ENCODE measurements around the gene PCDHGA5.
"Not testable (repeated sequence)": the region's sequence is repeated elsewhere in the genome, so short reads cannot be mapped to it uniquely, and the experiment has no call there.

PCDHGA5 gene

DNA sequence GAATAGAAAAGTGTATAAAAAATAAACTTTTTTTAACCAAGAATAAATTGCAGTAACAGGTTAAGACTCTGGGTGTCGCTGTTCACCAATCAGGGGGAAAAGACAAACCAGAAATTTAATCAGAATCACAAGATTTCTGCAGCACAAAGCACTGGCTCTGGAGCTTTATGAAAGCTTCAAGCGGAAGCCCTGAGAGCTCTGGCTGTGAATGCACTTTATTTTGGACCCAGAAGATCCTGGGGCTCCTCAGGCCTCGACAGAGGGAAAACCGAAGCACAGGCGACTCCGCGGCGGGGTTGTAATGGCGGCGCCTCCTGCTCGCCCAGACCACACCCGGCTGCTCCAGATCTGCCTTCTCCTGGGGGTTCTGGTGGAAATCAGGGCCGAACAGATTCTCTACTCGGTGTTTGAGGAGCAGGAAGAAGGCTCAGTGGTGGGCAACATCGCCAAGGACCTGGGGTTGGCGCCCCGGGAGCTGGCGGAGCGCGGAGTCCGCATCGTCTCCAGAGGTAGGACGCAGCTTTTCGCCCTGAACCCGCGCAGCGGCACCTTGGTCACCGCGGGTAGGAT, 9.0 kb upstream of the PCDHGA5 start, which contains the start of gene PCDHGA4:
Gene PCDHGA4, plus strand, starts transcription at position 122 of the 570 bp plus-strand sequence. Its CDS starts 87 bp downstream, at position 209.
- no peak for DNase-seq

DNA sequence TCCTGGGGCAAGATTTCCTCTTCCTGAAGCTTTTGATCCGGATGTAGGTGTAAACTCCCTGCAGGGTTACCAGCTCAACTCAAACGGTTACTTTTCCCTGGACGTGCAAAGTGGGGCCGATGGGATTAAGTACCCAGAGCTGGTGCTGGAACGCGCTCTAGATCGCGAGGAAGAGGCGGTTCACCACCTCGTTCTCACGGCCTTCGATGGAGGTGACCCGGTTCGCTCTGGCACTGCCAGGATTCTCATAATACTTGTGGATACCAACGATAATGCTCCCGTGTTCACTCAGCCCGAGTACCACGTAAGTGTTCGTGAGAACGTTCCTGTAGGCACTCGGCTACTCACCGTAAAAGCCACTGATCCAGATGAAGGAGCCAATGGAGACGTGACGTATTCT, 8.3 kb upstream of the PCDHGA5 start:
- no peak for DNase-seq

DNA sequence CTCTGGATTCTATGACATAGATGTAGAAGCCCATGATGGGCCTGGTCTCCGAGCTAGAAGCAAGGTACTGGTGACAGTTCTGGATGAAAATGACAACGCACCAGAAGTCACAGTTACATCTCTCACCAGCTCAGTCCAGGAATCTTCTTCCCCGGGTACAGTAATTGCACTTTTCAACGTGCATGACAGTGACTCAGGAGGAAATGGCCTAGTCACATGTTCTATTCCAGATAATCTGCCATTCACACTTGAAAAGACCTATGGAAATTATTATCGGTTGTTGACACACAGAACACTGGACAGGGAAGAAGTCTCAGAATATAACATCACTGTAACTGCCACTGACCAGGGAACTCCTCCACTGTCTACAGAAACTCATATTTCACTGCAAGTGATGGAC, 7.8 kb upstream of the PCDHGA5 start:
- no peak for DNase-seq

DNA sequence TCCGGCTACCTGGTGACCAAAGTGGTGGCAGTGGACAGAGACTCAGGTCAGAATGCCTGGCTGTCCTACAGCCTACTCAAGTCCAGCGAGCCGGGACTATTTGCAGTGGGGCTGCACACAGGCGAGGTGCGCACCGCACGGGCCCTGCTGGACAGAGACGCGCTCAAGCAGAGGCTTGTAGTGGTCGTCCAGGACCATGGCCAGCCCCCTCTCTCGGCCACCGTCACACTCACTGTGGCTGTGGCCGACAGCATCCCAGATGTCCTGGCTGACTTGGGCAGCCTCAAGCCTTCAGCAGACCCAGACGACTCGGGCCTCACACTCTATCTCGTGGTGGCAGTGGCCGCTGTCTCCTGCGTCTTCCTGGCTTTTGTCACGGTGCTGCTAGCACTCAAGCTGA, 7.0 kb upstream of the PCDHGA5 start:
- DNase-seq: no peak

DNA sequence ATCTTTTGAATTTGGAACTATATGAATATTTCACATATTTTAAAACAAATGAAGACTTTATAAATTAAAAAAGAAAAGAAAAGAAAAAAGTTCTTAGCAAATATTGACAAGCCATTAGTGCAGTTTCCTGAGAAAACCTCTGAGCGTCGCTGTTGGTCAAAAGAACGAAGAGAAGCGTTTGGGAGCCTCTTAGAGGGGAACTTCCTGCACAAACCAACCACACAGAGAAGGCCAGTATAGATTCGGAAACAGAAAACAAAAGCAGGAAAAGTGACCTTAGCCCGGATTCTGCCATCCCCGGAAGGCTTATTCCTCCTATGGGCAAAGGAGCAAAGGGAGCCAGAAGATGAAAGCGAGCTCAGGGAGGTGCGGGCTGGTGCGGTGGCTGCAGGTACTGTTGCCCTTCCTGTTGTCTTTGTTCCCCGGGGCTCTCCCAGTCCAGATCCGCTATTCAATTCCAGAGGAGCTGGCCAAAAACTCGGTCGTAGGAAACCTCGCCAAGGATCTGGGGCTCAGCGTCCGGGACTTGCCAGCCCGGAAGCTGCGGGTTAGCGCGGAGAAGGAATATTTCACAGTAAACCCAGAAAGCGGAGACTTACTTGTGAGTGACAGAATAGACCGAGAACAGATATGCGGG, 4.1 kb upstream of the PCDHGA5 start, which contains the start of gene PCDHGB2:
Gene PCDHGB2, plus strand, starts transcription at position 205 of the 637 bp plus-strand sequence. Its CDS starts 142 bp downstream, at position 347.
- no peak for DNase-seq

DNA sequence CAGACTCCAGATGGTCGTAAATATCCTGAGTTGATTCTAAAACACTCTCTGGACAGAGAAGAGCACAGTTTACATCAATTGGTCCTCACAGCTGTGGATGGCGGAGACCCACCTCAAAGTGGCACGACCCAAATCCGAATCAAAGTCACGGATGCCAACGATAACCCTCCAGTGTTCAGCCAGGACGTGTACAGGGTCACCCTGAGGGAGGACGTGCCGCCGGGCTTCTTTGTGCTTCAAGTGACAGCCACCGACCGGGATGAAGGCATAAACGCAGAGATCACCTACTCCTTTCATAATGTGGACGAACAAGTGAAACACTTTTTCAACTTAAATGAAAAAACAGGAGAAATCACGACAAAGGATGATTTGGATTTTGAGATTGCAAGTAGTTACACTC, 3.3 kb upstream of the PCDHGA5 start:
- DNase-seq: no peak

DNA sequence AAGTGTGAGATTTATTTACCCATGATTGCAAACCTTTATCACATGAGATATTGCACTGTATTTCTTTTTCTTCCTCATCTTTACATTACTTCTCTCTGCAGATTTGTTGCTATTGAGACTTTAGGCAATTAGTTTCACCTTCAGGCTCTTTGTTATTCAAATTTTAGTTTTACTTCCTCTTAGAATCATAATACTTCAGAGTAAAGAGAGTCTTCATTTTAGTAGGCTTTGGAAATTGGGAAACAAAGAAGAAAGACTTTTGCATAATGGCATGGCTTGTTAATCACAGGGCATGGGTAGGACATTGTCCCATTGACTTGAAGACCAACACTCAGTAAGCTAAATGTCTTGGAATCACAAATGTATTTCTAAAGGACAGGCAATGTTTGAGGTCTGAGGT, 1.2 kb upstream of the PCDHGA5 start:
- no peak for DNase-seq

DNA sequence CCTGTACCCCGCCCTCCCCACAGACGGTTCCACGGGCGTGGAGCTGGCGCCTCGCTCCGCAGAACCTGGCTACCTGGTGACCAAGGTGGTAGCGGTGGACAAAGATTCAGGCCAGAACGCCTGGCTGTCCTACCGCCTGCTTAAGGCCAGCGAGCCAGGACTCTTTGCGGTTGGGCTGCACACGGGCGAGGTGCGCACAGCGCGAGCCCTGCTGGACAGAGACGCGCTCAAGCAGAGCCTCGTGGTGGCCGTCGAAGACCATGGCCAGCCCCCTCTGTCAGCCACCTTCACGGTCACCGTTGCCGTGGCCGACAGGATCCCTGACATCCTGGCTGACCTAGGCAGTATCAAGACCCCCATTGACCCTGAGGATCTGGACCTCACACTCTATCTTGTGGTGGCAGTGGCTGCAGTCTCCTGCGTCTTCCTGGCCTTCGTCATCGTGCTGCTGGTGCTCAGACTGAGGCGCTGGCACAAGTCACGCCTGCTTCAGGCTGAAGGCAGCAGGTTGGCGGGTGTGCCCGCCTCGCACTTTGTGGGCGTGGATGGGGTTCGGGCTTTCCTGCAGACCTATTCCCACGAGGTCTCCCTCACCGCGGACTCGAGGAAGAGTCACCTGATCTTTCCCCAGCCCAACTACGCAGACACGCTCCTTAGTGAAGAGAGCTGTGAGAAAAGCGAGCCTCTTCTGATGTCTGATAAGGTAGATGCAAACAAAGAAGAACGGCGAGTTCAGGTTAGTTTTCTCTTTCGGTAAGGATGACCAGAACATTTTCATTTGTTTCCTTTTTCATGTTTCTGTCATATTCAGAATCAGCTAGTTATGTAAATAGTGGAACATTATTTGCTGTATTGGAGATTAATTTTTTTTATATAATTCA, 2.3 kb downstream of the PCDHGA5 start:
- DNase-seq: no peak

DNA sequence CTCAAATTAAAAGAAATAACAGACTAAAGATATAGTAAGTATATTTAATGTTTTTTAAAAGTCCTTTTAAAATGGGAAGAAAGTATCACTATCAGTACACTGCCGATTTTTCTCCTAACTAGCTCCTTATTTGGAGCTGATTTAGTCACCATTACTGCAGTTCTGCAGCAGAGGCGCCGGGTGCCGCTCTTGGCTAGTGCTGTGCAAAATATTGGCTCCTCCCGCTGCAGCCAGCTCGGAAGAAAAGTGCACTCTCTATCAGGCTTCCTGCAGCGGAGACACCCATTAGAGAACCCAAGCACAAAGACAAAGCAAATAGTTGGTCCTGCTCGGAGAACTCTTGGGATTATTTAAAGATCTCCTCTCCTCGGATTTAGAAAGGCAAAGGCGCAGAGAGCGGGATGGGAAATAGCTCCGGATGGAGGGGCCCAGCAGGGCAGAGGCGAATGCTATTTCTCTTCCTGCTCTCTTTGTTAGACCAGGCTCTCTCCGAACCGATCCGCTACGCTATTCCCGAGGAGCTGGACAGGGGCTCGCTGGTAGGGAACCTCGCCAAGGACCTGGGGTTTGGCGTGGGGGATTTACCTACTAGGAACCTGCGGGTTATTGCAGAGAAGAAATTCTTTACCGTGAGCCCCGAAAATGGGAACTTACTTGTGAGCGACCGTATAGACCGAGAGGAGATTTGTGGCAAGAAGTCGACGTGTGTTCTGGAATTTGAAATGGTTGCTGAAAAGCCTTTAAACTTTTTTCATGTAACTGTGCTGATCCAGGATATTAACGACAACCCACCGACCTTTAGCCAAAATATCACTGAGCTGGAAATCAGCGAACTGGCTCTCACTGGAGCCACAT, 6.3 kb downstream of the PCDHGA5 start, which contains the start of gene PCDHGB3:
Gene PCDHGB3, plus strand, starts transcription at position 249 of the 855 bp plus-strand sequence. Its CDS starts 153 bp downstream, at position 402.
- no peak for DNase-seq

DNA sequence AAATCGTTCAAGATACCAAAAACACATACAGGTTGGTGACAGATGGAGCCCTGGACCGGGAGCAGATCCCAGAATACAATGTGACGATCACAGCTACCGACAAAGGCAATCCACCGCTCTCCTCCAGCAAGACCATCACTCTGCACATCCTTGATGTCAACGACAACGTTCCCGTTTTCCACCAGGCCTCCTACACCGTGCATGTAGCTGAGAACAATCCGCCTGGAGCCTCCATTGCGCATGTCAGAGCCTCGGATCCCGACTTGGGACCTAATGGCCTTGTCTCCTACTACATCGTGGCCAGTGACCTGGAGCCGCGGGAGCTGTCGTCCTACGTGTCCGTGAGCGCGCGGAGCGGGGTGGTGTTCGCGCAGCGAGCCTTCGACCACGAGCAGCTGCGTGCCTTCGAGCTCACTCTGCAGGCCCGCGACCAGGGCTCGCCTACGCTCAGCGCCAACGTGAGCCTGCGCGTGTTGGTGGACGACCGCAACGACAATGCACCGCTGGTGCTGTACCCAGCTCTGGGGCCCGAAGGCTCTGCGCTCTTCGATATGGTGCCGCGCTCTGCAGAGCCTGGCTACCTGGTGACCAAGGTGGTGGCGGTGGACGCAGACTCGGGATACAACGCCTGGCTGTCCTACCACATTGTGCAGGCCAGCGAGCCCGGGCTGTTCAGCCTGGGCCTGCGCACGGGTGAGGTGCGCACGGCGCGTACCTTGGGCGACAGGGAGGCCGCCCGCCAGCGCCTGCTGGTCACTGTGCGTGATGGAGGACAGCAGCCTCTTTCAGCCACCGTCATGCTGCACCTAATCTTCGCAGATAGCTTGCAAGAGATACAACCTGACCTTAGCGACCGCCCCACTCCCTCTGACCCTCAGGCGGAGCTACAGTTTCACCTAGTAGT, 7.9 kb downstream of the PCDHGA5 start:
- no peak for DNase-seq

DNA sequence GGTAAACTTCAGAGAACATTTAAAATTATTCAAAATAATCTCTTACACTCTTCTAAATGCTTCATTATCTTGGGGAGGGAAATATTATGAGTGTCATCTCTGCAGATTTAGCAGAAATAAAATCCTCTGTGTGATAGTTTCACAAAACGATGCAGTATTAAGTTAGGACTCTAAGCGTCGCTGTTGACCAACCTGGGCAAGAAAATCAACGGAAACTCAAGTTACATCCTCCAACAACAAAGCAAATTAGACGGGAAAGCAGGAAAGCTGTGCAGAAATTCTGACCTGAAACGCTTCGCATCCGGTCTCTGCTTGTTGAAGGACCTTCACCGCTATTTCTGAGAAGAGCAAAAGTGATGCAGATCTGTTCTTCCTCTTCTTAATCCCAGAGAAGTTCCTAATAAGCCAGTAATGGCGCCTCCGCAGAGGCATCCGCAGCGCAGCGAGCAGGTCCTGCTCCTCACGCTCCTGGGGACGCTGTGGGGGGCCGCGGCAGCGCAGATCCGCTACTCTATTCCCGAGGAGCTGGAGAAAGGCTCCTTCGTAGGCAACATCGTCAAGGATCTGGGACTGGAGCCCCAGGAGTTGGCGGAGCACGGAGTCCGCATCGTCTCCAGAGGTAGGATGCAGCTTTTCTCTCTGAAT, 9.8 kb downstream of the PCDHGA5 start, which contains the start of gene PCDHGA6:
Gene PCDHGA6, plus strand, starts transcription at position 219 of the 645 bp plus-strand sequence. Its CDS starts 193 bp downstream, at position 412.
- DNase-seq: no peak

DNA sequence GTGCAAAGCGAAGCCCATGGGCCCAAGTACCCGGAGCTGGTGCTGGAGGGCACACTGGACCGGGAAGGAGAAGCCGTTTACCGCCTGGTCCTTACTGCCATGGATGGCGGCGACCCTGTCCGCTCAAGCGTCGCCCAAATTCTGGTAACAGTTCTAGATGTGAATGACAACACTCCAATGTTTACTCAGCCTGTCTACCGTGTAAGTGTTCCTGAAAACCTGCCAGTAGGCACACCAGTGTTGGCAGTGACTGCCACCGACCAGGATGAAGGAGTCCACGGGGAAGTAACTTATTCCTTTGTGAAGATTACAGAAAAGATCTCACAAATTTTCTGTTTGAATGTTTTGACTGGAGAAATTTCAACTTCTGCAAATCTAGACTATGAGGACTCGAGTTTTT, 10.7 kb downstream of the PCDHGA5 start:
- DNase-seq: no peak

DNA sequence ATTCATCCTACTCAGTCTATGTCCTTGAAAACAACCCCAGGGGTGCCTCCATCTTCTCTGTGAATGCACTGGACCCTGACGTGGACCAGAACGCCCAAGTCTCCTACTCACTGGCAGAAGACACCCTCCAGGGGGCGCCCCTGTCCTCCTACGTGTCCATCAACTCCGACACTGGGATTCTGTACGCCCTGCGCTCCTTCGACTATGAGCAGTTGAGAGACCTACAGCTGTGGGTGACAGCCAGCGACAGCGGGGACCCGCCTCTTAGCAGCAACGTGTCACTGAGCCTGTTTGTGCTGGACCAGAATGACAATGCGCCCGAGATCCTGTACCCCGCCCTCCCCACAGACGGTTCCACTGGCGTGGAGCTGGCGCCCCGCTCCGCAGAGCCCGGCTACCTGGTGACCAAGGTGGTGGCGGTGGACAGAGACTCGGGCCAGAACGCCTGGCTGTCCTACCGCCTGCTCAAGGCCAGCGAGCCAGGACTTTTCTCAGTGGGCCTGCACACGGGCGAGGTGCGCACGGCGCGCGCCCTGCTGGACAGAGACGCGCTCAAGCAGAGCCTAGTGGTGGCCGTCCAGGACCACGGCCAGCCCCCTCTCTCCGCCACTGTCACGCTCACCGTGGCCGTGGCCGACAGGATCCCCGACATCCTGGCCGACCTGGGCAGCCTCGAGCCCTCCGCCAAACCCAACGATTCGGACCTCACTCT, 11.6 kb downstream of the PCDHGA5 start:
- not testable (repeated sequence) for DNase-seq

DNA sequence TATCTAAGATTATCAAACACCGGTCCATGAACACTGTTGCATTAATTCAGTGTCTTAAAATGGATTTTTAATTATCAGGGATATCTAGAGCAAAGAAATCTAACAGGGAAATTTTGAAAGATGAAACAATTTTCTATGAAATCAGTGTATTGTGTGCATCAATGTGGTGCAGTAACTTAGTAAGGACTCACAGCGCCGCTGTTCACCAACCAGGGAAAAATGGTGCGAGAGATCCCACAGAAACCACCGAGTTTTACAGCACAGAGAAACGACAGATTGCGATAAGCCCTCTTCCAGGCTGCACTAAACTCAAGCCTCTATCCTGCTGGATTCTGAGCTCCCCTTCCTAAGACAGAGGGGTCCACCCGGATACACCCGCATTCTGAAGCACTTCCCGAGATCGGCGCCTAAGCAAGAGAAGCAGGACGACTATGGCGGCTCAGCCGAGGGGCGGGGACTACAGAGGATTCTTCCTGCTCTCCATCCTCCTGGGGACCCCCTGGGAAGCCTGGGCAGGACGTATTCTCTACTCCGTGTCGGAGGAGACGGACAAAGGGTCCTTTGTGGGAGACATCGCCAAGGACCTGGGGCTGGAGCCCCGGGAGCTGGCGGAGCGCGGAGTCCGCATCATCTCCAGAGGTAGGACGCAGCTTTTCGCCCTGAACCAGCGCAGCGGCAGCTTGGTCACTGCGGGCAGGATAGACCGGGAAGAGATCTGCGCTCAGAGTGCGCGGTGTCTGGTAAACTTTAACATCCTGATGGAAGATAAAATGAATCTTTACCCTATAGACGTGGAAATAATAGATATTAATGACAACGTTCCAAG, 18.7 kb downstream of the PCDHGA5 start, which contains the start of gene PCDHGA7:
Gene PCDHGA7, plus strand, starts transcription at position 274 of the 826 bp plus-strand sequence. Its CDS starts 158 bp downstream, at position 432.
- DNase-seq: no peak

DNA sequence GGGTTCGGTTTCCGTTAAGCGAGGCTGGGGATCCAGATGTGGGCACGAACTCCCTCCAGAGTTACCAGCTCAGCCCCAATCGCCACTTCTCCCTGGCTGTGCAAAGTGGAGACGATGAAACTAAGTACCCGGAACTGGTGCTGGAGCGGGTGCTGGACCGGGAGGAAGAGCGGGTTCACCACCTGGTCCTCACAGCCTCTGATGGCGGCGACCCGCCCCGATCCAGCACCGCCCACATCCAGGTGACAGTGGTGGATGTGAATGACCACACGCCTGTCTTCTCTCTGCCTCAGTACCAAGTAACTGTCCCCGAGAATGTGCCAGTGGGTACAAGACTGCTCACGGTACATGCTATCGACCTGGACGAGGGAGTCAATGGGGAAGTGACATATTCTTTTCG, 19.4 kb downstream of the PCDHGA5 start:
- DNase-seq: no peak

DNA sequence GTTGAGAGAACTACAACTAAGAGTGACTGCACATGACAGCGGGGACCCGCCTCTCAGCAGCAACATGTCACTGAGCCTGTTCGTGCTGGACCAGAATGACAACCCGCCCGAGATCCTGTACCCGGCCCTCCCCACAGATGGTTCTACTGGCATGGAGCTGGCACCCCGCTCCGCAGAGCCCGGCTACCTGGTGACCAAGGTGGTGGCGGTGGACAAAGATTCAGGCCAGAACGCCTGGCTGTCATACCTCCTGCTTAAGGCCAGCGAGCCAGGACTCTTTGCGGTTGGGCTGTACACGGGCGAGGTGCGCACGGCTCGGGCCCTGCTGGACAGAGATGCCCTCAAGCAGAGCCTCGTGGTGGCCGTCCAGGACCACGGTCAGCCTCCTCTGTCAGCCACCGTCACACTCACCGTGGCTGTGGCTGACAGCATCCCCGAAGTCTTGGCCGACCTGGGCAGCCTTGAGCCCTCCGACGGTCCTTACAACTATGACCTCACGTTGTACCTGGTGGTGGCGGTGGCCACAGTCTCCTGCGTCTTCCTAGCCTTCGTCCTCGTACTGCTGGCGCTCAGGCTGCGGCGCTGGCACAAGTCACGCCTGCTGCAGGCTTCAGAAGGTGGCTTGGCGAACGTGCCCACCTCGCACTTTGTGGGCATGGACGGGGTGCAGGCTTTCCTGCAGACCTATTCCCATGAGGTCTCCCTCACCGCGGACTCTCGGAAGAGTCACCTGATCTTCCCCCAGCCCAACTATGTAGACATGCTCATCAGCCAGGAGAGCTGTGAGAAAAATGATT, 20.7 kb downstream of the PCDHGA5 start:
- DNase-seq: no peak

DNA sequence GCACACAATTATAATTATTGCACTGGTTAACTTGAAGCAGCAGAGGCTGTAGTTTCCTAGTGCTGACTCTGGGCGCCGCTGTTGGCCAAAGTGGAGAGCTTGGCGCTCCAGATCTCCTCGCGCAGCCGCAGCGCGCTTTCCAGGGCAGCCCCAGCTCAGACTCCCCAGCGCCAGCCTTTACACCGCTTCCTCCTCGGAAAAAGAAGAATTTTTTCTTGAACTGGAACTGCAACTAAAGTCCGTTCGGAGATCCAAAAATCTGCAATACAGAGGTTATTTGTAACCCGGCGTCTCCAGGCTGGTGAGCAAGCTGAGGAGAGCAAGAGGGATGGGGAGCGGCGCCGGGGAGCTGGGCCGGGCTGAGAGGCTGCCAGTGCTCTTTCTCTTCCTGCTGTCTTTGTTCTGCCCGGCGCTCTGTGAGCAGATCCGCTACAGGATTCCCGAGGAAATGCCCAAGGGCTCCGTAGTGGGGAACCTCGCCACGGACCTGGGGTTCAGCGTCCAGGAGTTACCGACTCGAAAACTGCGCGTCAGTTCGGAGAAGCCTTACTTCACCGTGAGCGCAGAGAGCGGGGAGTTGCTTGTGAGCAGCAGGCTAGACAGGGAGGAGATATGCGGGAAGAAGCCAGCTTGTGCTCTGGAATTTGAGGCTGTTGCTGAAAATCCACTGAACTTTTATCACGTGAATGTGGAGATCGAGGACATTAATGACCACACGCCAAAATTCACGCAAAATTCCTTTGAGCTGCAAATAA, 23.8 kb downstream of the PCDHGA5 start, which contains the start of gene PCDHGB4:
Gene PCDHGB4, plus strand, starts transcription at position 142 of the 755 bp plus-strand sequence. Its CDS starts 187 bp downstream, at position 329.
- not testable (repeated sequence) for DNase-seq
